SK-N-MC (cell line): ENCODE data around the gene ZBTB46.

Experiments used
- EZH2 ChIP-seq: fragments of 200-600 bp; sonication (generic); IDR thresholded peaks from one replicate; pipeline ENCODE4 v1.6.1; 2017; ENCODE audit warnings: antibody characterized with exemption
- POLR2AphosphoS5 ChIP-seq: IDR thresholded peaks from 2 replicates; pipeline ENCODE4 v1.6.1; 2012; ENCODE audit warnings: mild to moderate bottlenecking, low read depth, low read length, borderline replicate concordance

DNA sequence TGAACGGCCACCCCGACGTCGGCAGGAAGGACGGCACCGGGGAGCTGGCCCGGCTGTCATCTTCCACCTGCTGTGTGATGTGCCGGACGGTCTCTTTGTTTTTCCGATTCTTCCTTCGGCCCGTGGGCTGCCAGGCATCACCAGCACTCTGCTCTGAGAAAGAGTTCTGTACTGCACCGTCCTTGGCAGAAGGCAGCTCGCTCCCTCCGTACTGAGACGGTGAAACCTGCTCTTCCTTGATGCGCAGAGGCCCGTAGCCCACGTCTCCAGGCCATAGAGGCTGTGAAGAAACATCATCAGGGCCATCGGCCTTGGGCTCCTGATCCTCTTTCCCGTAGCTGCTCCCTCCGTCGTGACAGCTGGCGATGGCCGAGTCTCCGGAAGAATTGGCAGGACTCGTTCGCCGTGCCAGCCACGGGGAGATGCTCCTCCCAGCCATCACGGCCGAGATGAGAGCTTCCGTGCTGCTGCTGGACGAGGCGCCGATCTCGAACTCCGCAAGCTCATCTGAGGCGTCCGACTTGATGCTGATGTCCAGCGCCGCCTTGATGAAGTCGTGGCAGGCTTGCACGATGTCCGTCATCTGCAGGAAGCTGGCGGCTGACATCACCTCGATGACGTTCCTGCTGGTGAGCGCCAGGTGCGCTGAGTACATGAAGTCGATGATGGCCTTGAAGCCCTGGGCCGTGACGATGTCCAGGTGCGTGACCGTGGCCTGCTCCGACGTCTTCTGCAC lies 41.1 kb downstream of the ZBTB46 start:
- TF ChIP-seq EZH2: no peak
- no peak for TF ChIP-seq POLR2AphosphoS5
